ENCODE data around the gene GPR33.

Gene GPR33

GRCh38 chr14:31510222-31510621, 22.4 kb upstream of the GPR33 start:
- H3K4me3 ChIP-seq (ENCODE audit: low read length) = no peak overlapping the region
- TF ChIP-seq, protein P1, sequence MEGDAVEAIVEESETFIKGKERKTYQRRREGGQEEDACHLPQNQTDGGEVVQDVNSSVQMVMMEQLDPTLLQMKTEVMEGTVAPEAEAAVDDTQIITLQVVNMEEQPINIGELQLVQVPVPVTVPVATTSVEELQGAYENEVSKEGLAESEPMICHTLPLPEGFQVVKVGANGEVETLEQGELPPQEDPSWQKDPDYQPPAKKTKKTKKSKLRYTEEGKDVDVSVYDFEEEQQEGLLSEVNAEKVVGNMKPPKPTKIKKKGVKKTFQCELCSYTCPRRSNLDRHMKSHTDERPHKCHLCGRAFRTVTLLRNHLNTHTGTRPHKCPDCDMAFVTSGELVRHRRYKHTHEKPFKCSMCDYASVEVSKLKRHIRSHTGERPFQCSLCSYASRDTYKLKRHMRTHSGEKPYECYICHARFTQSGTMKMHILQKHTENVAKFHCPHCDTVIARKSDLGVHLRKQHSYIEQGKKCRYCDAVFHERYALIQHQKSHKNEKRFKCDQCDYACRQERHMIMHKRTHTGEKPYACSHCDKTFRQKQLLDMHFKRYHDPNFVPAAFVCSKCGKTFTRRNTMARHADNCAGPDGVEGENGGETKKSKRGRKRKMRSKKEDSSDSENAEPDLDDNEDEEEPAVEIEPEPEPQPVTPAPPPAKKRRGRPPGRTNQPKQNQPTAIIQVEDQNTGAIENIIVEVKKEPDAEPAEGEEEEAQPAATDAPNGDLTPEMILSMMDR (conservative IDR thresholded peaks at IDR 0.05; ENCODE audit: low read depth, low read length) = peak; percentile 39
- no peak for DNase-seq (ENCODE audit: low read depth)

DNA sequence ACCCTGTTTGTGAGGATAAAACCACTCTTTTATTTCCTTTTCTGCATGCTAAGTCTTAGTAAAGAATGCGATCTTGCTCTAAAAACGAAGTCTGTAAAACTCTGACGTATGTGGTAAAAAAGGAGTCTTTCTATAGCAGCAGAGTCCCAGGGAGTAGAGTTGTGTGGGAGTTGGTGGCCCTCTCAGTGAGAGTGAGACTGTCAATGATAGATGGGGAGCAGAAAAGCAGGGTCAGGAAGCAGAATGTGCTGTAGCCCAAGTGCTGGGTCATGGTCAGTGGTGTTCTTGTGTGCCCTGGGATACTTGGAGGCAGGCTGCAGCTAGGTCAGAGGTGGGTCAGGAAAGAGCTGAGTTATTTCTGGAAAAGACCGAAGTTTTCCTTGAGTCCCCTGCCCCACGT, 20.3 kb upstream of the GPR33 start:
- no peak for DNase-seq (ENCODE audit: low read depth)
- TF ChIP-seq, protein P1 (conservative IDR thresholded peaks at IDR 0.05; ENCODE audit: low read depth, low read length) = no peak
- H3K4me3 ChIP-seq (ENCODE audit: low read length) = no peak overlapping the region

DNA sequence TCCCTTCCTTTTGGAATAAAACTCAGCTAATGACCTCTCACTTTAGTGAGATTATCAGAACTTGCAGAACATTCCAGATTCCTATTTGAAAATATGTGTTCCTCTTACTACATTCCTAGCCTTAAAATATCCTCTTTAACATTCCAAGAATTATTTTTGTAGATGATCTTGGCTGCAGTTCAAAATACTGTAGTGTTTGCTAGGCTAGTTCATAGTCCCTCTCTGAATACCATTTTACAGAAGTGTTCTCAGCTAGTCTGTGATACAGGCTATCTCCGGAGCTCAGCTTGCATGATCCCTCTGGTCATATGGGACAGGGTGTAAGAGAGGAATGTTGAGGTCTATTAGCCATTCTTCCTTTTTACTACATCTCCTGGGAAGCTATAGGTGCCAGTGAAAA, 17.6 kb upstream of the GPR33 start:
- TF ChIP-seq, protein P1 (conservative IDR thresholded peaks at IDR 0.05; ENCODE audit: low read depth, low read length) = no peak
- no peak overlapping the region for H3K4me3 ChIP-seq (ENCODE audit: low read length)
- peak; percentile 69 for DNase-seq (ENCODE audit: low read depth)

DNA sequence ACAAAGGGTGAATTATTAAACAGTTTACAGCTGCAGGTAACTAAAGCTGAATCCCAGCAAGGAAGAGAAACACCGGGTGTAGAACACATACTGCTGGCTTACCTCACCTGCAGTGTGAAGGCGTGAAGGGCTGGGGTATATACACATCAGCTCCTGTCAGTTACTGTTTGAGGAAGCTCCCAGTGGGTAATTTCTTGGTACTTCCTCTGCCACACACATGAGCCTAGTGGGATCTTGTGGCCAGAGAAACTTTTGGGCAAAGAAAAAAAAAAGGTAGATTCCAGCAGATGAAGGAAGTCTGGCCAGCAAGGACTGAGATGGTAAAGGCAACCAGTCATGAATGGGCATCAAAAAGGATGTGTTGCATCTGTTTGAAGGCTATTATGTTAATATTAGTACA, 14.0 kb upstream of the GPR33 start:
- H3K4me3 ChIP-seq (ENCODE audit: low read length) = no peak overlapping the region
- TF ChIP-seq, protein P1 (conservative IDR thresholded peaks at IDR 0.05; ENCODE audit: low read depth, low read length) = no peak
- DNase-seq (ENCODE audit: low read depth) = no peak

DNA sequence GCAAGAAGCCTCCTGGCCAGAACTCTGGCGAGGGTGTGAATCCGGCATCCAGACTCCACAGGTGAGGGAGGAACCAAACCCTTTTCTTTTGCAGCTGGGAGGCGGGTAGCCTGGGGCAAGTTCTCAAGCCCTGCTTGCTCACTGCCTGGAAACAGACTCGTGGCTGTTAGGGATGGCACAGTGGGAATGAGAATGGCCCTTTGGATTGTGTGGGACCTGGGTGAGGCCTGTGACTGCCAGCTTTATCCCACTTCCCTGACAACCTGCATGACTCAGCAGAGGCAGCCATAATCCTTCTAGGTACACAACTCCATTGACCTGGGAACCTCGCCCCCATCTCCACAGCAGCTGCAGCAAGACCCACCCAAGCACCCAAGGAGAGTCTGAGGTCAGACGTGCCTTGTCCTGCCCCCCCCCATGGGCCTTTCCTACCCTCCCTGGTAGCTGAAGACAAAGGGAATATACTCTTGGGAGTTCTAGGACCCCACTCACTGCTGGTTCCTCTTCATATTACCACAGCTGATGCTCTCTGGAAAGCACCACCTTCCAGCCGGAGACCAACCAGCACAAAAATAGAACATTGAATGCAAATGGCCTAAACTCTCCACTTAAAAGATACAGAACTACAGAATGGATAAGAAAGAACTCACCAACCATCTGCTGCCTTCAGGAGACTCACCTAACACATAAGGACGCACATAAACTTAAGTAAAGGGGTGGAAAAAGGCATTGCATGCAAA, 5.1 kb upstream of the GPR33 start:
- no peak overlapping the region for H3K4me3 ChIP-seq (ENCODE audit: low read length)
- TF ChIP-seq, protein P1 (conservative IDR thresholded peaks at IDR 0.05; ENCODE audit: low read depth, low read length) = no peak
- no peak for DNase-seq (ENCODE audit: low read depth)

- TF ChIP-seq, protein P1 (conservative IDR thresholded peaks at IDR 0.05; ENCODE audit: low read depth, low read length) = no peak
- no peak for DNase-seq (ENCODE audit: low read depth)
- H3K4me3 ChIP-seq (ENCODE audit: low read length) = no peak overlapping the region
These were observed 1.9 kb upstream of the GPR33 start for GRCh38 chr14:31489691-31490090.

DNA sequence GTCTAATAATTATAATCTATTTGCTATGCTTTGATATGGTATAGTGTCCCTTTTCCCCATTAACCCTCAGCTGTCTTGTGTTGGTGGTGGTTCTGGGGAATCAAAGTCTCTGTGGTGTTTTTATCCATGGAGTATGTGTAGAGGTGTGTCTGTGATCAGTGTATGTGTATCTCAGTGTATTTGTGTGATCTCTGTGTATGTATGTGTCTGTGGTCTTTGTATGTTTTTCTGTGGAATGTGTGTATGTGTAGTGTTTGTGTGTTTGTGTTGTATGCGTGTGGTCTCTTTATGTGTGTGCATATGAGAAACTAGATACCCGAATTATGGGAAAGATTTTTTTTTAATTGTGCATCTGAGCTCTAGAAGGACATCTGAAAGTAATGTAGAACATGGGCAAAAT, 1.1 kb downstream of the GPR33 start:
- no peak for DNase-seq (ENCODE audit: low read depth)
- H3K4me3 ChIP-seq (ENCODE audit: low read length) = no peak overlapping the region
- TF ChIP-seq, protein P1 (conservative IDR thresholded peaks at IDR 0.05; ENCODE audit: low read depth, low read length) = no peak
